ENCODE results near the gene STPG3. TPM values are rescaled to one million over a fixed set of nuclear protein-coding genes. Genes with fewer than 3 reads are reported as not detected.

STPG3 gene
- polyA plus RNA-seq, 1 of the 3 experiments (the other 2 are of a cell fraction): not detected

DNA sequence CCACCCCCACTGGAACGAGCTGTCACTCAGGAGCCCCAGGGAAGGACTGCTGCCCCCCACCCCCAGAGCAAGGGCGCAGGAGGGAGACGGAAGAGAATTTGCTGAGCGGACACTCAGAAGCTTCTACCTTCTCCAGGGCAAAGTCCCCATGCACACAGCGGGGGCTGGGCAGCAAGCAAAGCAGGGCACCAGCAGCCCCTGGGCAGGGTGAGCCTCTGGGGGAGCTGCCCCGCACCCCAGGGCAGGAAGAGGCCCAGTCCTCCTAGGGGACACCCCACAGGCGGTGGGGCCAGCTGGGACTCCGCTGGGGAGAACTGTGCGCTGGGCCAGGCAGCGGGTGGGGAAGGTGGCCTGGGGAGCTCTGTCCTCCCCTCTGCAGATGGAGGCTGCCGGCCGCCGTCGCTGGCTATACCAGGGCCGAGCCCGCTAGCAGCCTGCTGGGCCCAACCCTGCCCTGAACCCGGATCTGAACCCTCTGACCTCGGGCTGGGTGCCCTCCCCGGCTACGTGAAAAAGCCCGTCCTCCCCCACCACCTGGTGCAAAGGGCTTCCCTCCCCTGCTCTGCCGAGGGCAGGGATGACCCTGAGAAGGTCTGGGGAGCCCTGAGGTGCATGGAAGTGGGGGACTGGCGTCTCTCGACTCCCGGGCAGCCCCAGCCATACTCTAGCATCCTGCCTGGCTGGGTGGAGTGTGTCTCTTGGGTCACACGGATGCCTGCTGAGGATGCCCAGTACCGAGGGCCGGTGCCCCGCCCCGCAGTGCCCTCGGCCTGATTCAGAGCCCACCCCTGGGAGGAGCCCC lies 21.0 kb upstream of the STPG3 start:
- 58% methylated on average over 8 of the region's 31 CpGs for WGBS (ENCODE audit: low lambda C conversion rate)
- TF ChIP-seq SIN3A (IDR thresholded peaks at IDR 0.05; ENCODE audit: borderline replicate concordance, low read depth, low read length): no peak
- no peak for TF ChIP-seq RAD21 (IDR thresholded peaks at IDR 0.05; ENCODE audit: low read length)
- TF ChIP-seq NFIC (IDR thresholded peaks at IDR 0.05; ENCODE audit: borderline replicate concordance): no peak
- TF ChIP-seq JUND (IDR thresholded peaks at IDR 0.05): no peak
- no peak for TF ChIP-seq FOSL2 (IDR thresholded peaks at IDR 0.05; ENCODE audit: borderline replicate concordance, low read depth)
- no peak for TF ChIP-seq MAX (IDR thresholded peaks at IDR 0.05; ENCODE audit: low read depth)
- no peak for TF ChIP-seq TEAD4 (IDR thresholded peaks at IDR 0.05; ENCODE audit: borderline replicate concordance, insufficient read depth)
- TF ChIP-seq, protein P1, sequence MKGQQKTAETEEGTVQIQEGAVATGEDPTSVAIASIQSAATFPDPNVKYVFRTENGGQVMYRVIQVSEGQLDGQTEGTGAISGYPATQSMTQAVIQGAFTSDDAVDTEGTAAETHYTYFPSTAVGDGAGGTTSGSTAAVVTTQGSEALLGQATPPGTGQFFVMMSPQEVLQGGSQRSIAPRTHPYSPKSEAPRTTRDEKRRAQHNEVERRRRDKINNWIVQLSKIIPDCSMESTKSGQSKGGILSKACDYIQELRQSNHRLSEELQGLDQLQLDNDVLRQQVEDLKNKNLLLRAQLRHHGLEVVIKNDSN (IDR thresholded peaks at IDR 0.05; ENCODE audit: borderline replicate concordance, low read depth): no peak
- no peak for TF ChIP-seq GABPA (IDR thresholded peaks at IDR 0.05; ENCODE audit: low read depth)
- TF ChIP-seq MEF2A (IDR thresholded peaks at IDR 0.05; ENCODE audit: borderline replicate concordance, low read depth): no peak
- no peak for TF ChIP-seq RXRA (IDR thresholded peaks at IDR 0.05; ENCODE audit: borderline replicate concordance, low read depth)
- TF ChIP-seq CHD2 (IDR thresholded peaks at IDR 0.05; ENCODE audit: low read length, partially characterized antibody): no peak

GRCh38 chr9:137230705-137231371 lies 20.2 kb upstream of the STPG3 start, which contains the start of gene SLC34A3:
TSS of gene SLC34A3 (plus strand) at chr9:137230901. CDS start at chr9:137231703, 802 bp downstream.
- Histone ChIP-seq H3K4me2 (no peak within 1 kb of the TSS), H3K4me3 (ENCODE audit: low read depth in 2 of 2, low read length in 1 of 2) (no peak within 1 kb of the TSS), H3K4me1 (ENCODE audit: control insufficient read depth in 1 of 2, insufficient read depth in 2 of 2, low read depth in 1 of 2, low read length in 1 of 2) (peaks cover 0 to 35% of the 10 kb centered on the region in 2 experiments; a peak in 1 of 4 replicates), H3K79me2 (ENCODE audit: insufficient read depth) (no peaks in the 10 kb centered on the region), H3K27ac (ENCODE audit: low read depth in 2 of 2, low read length in 1 of 2) (no peak within 1 kb of the TSS; a peak in 1 of 4 replicates), H3K9ac (no peak within 1 kb of the TSS), H3K9me3 (no peaks in the 10 kb centered on the region), H3K9me2 (no peaks in the 10 kb centered on the region), H4K20me1 (ENCODE audit: insufficient read depth) (no peaks in the 10 kb centered on the region), H3K36me3 (replicated peaks in 1 of 2; ENCODE audit: control insufficient read depth in 1 of 2, insufficient read depth in 2 of 2, low read length in 1 of 2) (no peaks in the 10 kb centered on the region), H3F3A (replicated peaks; ENCODE audit: insufficient read depth) (peaks cover 15% of the 10 kb centered on the region), H2AFZ (ENCODE audit: low read depth) (no peak within 1 kb of the TSS), H3K27me3 (ENCODE audit: insufficient read depth) (no peaks in the 10 kb centered on the region)
- CTCF ChIA-PET: interaction anchor here (1.1 to 1.5 kb wide), 2 partner anchors 164 to 196 kb away, joined by 3 to 5 read pairs; no protein-coding TSS in a partner anchor
- POLR2A ChIA-PET: no interaction called here
- DNase-seq: no peak
- 67% methylated on average over 1 of the region's 14 CpGs for WGBS (ENCODE audit: low lambda C conversion rate)
- TF ChIP-seq PBX3 (IDR thresholded peaks at IDR 0.05) (no peak), RXRA (IDR thresholded peaks at IDR 0.05; ENCODE audit: borderline replicate concordance, low read depth) (no peak), FOXJ3 (CRISPR knock-in tag; IDR thresholded peaks at IDR 0.05) (no peak), NFIC (IDR thresholded peaks at IDR 0.05; ENCODE audit: borderline replicate concordance) (no peak), RCOR1 (IDR thresholded peaks at IDR 0.05; ENCODE audit: low read length) (no peak), FOSL2 (IDR thresholded peaks at IDR 0.05; ENCODE audit: borderline replicate concordance, low read depth) (no peak), TCF12 (IDR thresholded peaks at IDR 0.05) (no peak), NRF1 (IDR thresholded peaks at IDR 0.05; ENCODE audit: low read depth, low read length) (no peak)
- TF ChIP-seq, protein P2, sequence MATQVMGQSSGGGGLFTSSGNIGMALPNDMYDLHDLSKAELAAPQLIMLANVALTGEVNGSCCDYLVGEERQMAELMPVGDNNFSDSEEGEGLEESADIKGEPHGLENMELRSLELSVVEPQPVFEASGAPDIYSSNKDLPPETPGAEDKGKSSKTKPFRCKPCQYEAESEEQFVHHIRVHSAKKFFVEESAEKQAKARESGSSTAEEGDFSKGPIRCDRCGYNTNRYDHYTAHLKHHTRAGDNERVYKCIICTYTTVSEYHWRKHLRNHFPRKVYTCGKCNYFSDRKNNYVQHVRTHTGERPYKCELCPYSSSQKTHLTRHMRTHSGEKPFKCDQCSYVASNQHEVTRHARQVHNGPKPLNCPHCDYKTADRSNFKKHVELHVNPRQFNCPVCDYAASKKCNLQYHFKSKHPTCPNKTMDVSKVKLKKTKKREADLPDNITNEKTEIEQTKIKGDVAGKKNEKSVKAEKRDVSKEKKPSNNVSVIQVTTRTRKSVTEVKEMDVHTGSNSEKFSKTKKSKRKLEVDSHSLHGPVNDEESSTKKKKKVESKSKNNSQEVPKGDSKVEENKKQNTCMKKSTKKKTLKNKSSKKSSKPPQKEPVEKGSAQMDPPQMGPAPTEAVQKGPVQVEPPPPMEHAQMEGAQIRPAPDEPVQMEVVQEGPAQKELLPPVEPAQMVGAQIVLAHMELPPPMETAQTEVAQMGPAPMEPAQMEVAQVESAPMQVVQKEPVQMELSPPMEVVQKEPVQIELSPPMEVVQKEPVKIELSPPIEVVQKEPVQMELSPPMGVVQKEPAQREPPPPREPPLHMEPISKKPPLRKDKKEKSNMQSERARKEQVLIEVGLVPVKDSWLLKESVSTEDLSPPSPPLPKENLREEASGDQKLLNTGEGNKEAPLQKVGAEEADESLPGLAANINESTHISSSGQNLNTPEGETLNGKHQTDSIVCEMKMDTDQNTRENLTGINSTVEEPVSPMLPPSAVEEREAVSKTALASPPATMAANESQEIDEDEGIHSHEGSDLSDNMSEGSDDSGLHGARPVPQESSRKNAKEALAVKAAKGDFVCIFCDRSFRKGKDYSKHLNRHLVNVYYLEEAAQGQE (IDR thresholded peaks at IDR 0.05; ENCODE audit: low read depth, low read length): no peak
- TF ChIP-seq, protein P1 (IDR thresholded peaks at IDR 0.05; ENCODE audit: borderline replicate concordance, low read depth): no peak

More for the DNA sequence above, 21.0 kb upstream of the STPG3 start:
- Histone ChIP-seq H3K79me2 (ENCODE audit: insufficient read depth) (no peaks in the 10 kb centered on the region), H3K9me2 (no peaks in the 10 kb centered on the region), H3K9me3 (no peaks in the 10 kb centered on the region), H3F3A (replicated peaks; ENCODE audit: insufficient read depth) (peaks cover 16% of the 10 kb centered on the region), H3K36me3 (replicated peaks in 1 of 2; ENCODE audit: control insufficient read depth in 1 of 2, insufficient read depth in 2 of 2, low read length in 1 of 2) (no peaks in the 10 kb centered on the region), H3K4me3 (ENCODE audit: low read depth in 2 of 2, low read length in 1 of 2) (no peak overlapping the region), H2AFZ (ENCODE audit: low read depth) (no peak overlapping the region), H3K4me1 (ENCODE audit: control insufficient read depth in 1 of 2, insufficient read depth in 2 of 2, low read depth in 1 of 2, low read length in 1 of 2) (peaks cover 0 to 41% of the 10 kb centered on the region in 2 experiments; a peak in 1 of 4 replicates), H4K20me1 (ENCODE audit: insufficient read depth) (no peaks in the 10 kb centered on the region), H3K27ac (ENCODE audit: low read depth in 2 of 2, low read length in 1 of 2) (no peak overlapping the region; a peak in 1 of 4 replicates), H3K9ac (no peak overlapping the region), H3K27me3 (ENCODE audit: insufficient read depth) (no peaks in the 10 kb centered on the region), H3K4me2 (no peak overlapping the region)
- ChIA-PET POLR2A (interaction anchor here (1.2 kb wide), 1 partner anchor 115 kb away, joined by 3 read pairs; no protein-coding TSS in a partner anchor), CTCF (interaction anchor here (0.9 to 1.5 kb wide), 3 partner anchors 163 to 195 kb away, joined by 3 to 5 read pairs (median 3); no protein-coding TSS in a partner anchor)
- no peak for DNase-seq

Data from SK-N-SH (cell line).